Right renal cortex interstitium (tissue), 3 donors: ENCODE results near the gene MON1B. TPM values are rescaled to one million over a fixed set of nuclear protein-coding genes. Genes with fewer than 3 reads are reported as not detected.

ENCODE experiments used
- DNase-seq, 3 donors: peaks; one replicate each; pipeline ENCODE4 v3.0.0-alpha.2; 2013; ENCODE audit warnings: low read depth in 3 of 3, low spot score in 2 of 3
- polyA plus RNA-seq, 3 donors: library from polyadenylated mRNA; unstranded; fragments of 120-200 nt; gene quantifications; one replicate each; pipeline ENCODE4 v1.2.1, GENCODE V29; 2013; ENCODE audit not compliant: insufficient read length in 3 of 3

MON1B gene
- polyA plus RNA-seq, 3 donors: 23.0 to 23.9 (median 23.9) TPM

DNA sequence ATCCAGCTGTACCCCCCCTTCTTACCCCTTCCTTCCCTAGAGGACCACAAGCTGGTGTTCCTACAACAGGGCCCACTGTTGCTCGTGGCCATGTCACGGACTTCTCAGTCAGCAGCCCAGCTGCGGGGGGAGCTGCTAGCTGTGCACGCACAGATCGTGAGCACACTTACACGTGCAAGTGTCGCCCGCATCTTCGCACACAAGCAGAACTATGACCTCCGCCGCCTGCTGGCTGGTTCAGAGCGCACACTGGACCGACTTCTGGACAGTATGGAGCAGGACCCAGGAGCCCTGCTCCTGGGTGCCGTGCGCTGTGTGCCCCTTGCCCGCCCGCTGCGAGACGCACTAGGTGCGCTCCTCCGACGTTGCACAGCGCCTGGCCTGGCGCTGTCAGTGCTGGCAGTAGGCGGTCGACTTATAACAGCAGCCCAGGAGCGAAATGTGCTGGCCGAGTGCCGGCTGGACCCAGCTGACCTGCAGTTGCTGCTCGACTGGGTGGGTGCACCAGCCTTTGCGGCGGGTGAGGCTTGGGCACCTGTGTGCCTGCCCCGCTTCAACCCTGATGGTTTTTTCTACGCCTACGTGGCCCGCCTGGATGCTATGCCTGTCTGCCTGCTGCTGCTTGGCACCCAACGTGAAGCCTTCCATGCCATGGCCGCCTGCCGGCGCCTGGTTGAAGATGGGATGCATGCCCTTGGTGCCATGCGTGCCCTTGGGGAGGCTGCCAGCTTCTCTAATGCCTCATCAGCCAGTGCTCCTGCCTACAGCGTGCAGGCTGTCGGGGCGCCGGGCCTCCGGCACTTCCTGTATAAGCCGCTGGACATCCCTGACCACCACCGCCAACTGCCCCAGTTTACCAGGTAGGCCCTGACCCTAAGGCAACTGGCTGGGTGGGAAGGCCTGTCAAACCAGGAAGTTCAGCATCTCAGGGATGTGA is 3.6 kb downstream of the MON1B start:
- DNase-seq: no peak

DNA sequence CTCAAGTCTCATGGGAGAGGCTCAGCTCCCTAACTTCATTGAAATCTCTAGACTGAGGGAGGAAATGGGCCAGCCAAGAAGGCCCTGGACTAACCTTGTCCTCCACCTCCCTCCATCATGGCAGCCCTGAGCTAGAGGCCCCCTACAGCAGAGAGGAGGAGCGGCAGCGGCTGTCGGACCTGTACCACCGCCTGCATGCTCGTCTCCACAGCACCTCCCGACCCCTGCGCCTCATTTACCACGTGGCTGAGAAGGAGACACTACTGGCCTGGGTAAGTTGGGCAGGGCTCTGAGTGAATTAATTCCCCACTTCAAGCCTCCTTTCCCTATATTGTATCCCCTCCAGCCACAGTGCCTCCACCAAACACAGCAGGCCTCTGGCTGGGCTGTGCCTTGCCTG is 4.4 kb downstream of the MON1B start:
- no peak for DNase-seq

DNA sequence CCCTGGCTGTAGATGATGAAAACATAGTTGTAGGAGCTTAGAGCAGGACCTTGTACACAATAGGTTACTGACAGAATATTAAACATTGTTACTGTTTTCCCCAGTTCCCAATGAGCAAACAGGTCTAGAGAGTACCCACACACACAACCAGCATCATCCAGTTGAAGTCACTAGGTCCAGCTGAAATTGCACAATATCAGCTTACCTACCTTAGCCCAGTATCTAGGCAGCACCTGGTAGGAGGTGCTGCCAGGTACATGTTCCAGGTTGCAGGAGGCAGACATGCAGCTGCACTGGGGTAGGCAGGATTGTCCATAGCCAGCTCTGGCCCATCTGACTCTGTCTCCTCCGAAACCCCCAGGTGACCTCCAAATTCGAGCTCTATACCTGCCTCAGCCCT is 6.8 kb downstream of the MON1B start:
- DNase-seq: no peak

DNA sequence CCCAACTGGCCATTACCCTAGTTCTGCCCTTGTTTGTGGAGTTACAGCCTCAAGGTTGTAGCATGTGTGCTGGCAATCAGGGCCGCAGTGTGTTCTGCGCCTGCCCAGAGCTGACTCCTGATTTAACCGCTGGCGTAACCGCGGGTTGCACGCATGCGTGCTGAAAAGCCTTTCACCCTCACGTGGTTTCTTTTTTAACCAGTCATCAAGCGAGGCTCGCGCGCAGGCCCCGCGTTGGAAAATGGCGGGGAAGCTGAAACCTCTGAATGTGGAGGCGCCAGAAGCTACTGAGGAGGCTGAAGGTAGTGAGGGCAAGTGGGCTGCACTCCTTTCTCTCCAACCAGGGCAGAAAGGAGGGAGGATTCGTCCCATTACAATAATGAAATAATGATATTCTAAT is 8.2 kb downstream of the MON1B start, which contains the start of gene SYCE1L:
Gene SYCE1L, plus strand, starts transcription at position 198 of the 400 bp plus-strand sequence. Its CDS starts 44 bp downstream, at position 242.
- DNase-seq: no peak

DNA sequence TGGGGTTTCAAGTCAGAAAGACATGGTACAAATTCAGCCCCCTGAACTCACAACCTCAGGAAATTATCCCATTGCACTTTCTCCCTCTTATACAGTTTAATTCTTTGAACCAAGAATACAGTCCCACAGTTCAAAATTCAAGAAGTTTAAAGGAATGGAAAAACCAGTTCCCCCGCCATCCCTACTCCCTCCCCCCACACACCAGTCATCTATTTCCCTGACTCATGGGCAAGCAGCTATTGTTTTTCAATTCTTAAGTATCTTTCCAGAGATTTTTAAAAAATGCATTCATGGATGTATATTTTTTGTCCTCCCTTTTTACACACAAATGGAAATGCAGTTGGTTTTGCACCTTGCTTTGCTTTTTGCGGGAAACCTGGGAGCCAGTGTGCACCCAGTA is 15.5 kb downstream of the MON1B start:
- no peak for DNase-seq

- no peak for DNase-seq
Observed at GRCh38 chr16:77207030-77207429, 16.0 kb downstream of the MON1B start.

DNA sequence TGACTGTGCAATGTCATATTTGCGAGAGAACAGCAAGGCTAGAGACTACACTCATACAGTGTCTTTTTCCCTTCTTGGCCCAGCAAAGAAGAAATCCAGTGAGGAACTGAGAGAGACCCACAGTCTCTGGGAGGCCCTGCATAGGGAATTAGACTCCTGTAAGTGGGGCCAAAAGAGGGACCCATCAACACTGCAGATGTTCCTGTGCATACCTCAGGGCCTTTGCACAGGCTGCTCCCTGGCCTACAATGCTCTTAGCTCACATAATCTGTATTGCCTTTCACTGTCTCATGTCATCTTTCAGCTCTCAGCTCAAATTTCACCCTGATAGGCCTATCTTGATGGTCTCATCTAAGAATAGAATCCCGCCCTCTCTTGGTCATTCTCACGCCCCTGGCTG is 17.4 kb downstream of the MON1B start:
- DNase-seq: no peak

- peak in 2 of 3 donors; percentile 39 to 43 for DNase-seq
Observed at GRCh38 chr16:77211880-77212740, 21.1 kb downstream of the MON1B start.

GRCh38 chr16:77212741-77213541 is 22.0 kb downstream of the MON1B start:
- DNase-seq: peak in 1 of 3 donors; percentile 29

GRCh38 chr16:77213542-77214106 is 22.6 kb downstream of the MON1B start:
- DNase-seq: no peak

DNA sequence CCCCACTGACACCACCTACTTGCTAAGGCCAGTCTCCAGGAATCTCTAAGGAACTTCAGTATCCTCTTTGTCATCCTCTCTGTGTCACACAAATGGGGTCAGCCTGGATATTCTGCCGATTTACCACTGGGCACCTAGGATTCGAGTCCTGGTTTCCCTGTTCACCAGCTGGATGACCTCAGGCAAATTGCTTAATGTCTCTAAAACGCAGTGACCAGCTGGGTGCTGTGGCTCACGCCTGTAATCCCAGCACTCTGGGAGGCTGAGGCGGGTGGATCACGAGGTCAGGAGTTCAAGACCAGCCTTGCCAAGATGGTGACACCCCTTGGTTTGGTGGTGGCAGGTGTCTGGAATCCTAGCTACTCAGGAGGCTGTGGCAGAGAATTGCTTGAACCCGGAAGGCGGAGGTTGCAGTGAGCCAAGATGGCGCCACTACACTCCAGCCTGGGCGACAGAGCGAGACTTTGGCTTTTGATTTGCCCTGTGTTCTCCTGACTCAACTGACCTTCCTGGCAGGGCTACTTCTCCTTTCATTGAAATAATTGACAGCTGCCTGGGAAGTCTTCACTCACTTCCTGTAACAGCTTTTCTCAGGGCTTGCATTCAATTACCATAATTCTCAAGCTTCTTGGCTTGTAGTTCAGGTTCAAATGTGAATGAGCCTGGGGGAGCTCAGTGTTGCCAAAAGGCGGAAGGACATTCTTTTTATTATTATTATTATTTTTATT is 23.6 kb downstream of the MON1B start:
- DNase-seq: no peak

- DNase-seq: no peak
Observed at GRCh38 chr16:77219437-77219836, 28.4 kb downstream of the MON1B start.

DNA sequence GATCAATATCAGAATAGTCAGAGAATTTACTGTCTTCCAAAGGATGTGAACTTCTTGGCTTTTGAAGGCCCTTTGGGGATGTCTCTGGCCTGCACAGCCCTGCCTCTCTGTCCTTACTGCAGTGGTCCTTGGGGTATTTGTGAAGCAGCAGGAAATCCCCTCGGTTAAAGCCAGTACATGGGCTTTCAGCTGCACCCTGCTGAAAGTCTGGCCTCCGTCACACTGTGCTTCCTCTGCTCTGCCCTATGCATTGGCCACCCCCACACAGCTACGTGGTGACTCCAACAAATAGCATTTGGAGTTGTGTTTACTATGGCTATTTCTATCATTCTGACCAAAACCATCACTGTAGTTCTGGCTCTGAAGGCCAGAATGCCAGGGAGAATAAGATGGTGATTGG is 29.4 kb downstream of the MON1B start:
- no peak for DNase-seq

DNA sequence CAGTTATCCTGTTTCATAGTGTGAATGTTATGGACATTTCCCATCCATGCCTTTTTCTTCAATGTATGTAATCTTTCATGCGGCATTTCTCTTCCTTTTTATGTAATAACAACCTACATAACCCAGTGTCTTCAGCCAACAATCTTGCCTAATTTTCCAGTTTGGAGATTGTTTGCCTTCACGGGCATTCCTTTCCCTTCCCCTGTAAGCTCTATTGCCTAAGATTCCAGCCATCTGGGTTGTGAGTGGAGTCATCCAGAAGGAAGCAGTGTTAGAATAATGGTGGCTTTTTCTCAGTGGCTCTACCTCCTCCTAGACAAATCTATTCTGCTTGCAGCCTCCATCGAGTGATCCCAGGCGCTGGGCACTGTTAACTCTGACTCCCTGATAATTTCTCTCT is 30.5 kb downstream of the MON1B start:
- DNase-seq: no peak

DNA sequence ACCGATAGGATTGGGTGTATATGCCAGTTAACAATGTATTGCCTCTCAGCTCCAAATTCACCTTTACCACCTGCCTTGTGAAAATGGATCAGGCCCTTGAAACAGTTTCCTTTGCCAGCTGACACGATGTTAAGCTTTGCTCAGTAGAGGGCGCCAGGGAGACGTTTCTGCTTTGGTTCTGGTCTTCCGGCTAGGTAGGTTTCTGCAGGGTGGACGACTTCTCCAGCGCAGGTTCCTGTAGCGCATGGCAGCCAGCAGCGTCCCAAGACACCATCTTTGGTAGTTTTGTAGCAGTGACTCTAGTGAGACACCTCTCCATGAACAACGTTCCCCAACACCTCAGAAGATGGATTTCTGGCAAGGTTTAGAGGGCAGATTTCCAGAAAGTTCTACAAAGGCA is 32.2 kb downstream of the MON1B start:
- no peak for DNase-seq

DNA sequence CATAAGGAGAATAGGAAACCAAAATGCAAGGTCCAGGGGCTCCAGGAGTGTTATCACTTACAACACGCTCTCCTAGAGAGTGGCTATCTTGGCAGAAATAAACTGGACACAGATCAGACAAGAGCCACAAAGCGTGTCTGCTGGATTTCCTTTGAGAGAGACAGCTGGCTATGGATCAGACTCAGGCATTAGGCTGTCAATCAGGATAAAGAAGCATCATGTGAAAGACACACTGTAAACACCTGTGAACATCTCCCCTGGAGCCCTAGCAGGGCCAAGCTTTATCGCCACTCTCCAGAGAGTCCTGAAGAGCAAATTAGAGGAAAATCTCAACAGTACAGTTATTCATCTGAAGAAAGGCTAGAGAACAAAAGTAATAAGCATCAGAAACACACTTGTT is 34.2 kb downstream of the MON1B start:
- DNase-seq: no peak

GRCh38 chr16:77227745-77228144 is 36.8 kb downstream of the MON1B start:
- DNase-seq: no peak

DNA sequence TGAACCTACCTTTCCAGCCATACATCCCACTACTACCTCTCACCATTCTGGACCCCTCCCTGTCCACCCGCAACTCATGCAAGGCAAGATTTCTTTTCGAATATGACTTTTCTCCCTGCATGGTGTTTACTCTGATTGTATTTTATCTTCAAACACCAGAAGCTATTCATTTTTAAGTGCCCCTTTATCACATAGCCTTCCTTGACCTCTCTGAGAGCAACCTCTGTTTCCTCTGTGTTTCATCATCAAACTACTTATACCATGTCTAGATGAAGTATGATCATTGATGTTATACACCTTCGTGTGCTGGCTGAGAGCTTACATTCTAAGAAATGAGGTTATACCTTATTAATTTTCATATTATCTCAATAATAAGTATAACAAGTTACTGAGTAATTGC is 40.1 kb downstream of the MON1B start:
- no peak for DNase-seq

DNA sequence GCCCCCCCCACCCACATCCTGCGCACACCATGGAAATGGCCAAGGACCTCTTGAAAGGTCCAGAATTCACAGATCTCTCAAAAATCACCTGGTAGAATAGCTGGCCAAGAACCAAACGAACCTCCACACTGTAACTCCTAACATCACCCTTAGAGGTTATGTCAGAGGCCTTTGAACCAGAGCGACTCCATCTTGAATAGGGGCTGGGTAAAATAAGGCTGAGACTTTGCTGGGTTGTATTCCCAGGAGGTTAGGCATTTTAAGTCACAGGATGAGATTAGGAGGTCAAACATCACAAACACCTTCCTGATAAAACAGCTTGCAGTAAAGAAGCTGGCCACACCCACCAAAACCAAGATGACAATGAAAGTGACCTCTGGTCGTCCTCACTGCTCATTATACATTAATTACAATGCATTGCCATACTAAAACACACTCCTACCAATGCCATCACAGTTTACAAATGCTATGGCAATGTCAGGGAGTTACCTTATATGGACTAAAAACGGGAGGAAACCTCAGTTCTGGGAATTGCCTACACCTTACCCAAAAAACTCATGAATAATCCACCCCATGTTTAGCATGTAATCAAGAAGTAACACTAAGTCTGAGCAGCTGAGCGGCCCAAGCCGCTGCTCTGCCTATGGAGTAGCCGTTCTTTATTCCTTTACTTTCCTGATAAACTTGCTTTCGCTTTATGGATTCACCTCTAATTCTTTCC is 43.0 kb downstream of the MON1B start:
- no peak for DNase-seq
